Forelimb muscle (tissue), 1 donor: ENCODE results near the gene KRTAP10-7. TPM values are rescaled to one million over a fixed set of nuclear protein-coding genes. Genes with fewer than 3 reads are reported as not detected.
"Not testable (repeated sequence)": the region's sequence is repeated elsewhere in the genome, so short reads cannot be mapped to it uniquely, and the experiment has no call there.

Experiments used
- DNase-seq: peaks from one replicate; pipeline ENCODE4 v3.0.0-alpha.2; 2013; ENCODE audit warnings: low read depth
- polyA plus RNA-seq: library from polyadenylated mRNA; unstranded; fragments of 120-200 nt; gene quantifications from one replicate; pipeline ENCODE4 v1.2.1, GENCODE V29; 2013; ENCODE audit not compliant: insufficient read length

The KRTAP10-7 gene
- polyA plus RNA-seq, 1 donor = not detected

DNA sequence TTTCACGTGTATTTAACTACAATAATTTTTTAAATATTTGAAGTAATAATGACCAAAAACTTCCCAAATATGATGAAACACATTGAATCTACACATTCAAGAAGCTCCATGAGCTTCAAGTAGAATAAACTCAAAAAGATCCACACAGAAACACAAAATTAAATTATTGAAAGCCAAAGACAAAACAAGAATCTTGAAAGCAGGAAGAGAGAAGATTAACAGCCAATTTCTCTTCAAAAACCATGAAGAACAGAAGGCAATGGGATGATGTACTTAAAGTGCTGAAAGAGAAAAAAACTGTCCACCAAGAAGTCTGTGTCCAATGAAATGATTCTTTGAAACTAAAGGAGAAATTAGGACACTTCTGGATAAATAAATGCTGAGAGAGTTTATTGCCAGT, 31.7 kb downstream of the KRTAP10-7 start:
- DNase-seq = no peak

DNA sequence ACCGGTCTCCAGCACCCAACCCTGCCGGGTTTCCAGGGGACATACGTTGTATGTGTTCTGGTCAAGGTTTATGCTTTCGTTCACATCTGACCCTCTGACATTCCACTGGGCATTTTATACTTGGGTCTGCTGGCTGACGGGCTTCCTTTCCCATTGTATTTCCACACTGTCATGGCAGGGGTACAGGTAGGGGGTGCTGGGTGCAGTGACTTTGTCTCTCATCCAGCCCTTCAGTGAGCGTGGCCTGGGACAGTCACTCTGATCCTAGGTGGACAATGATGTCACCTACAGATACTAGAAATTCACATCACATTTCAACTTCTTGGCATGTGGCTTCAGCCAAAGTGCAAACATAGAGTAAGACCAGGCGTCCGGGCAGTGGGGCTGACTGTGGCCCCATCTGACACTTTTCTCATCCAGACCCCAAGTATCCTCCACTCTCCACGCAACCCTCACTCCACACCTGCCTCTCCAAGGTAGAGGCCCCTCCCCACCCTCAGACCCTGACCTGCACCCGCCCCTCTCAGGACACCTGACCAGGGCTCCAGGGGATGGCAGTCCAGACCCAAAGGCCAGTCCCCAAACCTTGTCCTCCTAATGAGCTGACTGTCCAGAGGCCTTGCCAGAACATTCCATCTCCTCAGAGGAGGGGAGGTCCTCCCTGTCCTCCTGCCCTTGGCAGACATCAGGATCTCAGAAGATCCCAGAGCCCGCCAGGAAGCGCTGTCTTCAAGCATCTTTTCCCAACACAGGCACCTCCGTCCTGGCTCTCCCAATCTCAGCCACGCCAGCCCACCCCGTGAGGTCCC, 36.0 kb downstream of the KRTAP10-7 start:
- no peak for DNase-seq

DNA sequence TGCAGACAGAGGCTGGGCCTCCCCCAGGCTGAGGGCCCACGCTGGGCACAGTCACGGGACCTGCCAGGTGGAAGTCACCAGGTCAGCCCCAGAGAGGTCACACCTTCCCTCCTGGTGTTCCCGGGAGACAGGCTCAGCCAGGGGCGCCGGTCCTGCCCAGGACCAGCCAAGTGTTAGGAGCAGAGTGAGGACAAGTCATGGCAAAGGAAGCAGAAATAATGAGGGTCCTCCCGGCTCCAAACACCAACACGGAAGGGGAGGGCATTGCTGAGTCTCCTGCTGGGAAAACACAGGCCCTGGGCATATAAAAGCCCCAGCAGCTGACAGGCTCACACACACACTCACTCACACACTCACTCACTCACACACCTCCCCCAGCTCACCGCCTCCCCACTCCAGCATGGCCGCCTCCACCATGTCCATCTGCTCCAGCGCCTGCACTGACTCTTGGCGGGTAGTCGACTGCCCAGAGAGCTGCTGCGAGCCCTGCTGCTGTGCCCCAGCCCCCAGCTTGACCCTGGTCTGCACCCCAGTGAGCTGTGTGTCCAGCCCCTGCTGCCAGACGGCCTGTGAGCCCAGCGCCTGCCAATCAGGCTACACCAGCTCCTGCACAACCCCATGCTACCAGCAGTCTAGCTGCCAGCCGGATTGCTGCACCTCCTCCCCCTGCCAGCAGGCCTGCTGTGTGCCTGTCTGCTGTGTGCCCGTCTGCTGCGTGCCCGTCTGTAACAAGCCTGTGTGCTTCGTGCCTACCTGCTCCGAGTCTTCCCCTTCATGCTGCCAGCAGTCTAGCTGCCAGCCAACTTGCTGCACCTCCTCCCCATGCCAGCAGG, 36.8 kb downstream of the KRTAP10-7 start, which contains the start of gene KRTAP10-10:
TSS of gene KRTAP10-10 (plus strand) at position 339 of the 833 bp plus-strand sequence. CDS start at position 401, 62 bp downstream.
- no peak for DNase-seq

- DNase-seq = not testable (repeated sequence)
Observed at GRCh38 chr21:44637851-44638348, 37.5 kb downstream of the KRTAP10-7 start.

DNA sequence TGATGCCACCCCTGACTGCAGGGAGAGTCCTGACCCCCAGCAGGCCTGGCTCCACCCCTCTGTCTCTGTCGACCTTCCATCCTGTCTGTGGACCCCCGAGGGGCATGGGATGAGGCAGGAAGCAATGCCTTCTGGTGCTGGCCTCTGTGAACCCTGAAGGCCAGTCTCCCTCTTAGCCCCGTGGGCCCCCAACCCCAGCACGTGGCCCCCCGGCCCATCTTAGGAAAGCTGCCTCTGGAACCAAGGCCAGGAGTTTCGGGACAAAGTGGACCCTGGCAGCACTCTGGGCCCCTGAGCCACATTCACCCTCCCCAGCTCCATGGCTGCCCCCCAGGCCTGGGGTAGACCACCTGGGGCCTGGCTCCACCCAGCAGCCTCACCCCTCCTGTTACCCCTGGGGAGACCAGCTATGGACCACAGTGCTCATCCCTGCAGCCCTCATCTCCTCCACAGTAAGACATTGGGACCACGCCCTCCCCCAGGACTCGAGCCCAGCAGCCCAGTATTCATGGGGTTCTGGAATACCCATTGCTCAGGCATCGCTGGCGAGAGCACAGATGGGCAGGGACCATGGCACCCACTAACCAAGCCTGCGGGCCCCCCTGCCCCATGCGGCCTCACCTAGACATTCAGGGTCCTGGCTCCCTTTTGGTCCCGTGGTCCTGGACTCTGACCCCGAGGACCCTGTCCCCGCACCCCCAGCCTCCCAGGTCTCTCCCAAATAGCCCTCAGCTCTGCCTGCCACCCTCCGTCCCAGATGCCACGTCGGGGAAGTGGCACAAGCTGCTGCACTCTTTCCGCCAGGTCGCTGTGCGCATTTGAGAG, 38.3 kb downstream of the KRTAP10-7 start:
- DNase-seq = not testable (repeated sequence)

- DNase-seq = no peak
Observed at GRCh38 chr21:44639331-44639655, 38.9 kb downstream of the KRTAP10-7 start.

DNA sequence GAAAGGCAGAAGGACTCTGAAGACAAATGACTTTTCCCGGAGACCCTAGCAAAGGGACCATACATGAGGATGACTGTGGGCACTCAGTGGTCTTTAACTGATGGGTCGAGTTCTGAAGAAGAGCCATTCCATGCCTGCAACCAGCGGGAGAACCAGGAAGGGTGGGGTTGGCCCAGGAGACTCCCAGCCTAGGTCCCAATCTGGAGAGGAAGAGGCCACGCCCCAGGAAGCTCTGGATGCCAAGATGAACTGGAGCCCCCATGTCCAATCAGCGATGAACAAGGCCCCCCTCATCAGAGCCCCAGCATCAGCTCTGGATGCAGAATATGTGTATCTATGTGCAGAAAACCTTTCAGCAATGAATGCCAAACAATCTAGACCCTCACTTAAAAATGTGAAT, 40.4 kb downstream of the KRTAP10-7 start:
- no peak for DNase-seq

- DNase-seq = no peak
Observed at GRCh38 chr21:44643741-44644310, 43.4 kb downstream of the KRTAP10-7 start.

DNA sequence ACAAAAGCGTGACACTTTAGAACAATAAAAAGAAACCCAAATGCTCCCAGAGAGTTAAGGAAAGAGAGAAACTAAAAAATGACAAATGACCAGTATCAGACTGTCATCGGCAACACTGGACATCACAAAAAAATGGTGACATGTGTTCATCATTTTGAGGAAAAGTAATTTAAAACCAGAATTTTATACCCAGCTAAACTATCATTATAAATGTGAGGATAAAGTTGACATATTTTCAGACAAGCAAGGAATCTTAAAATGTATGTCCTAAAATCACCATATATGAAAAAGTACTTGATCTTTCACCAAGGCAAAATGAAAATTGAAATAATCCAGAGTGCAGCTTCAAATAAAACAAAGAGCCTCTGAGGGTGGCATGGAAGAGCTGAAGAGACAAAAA, 44.5 kb downstream of the KRTAP10-7 start:
- no peak for DNase-seq

GRCh38 chr21:44646366-44647221, 46.2 kb downstream of the KRTAP10-7 start, which contains the start of gene KRTAP10-11:
KRTAP10-11 (plus strand) TSS chr21:44646414; CDS start chr21:44646459, 45 bp downstream.
- DNase-seq = not testable (repeated sequence)

DNA sequence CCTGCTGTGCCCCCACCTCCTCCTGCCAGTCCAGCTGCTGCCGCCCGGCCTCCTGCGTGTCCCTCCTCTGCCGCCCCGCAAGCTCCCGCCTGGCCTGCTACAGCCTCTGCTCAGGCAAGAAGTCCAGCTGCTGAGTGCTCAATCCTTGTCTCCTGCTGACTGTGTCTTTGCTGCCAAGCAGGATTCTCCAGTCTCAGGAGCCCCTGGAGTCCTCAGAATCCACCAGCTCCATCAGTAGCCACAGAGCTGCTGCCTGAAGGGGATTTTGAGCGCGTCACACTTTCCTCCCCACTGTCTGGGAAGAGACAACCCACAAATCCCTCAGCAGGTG, 46.8 kb downstream of the KRTAP10-7 start:
- DNase-seq = no peak

DNA sequence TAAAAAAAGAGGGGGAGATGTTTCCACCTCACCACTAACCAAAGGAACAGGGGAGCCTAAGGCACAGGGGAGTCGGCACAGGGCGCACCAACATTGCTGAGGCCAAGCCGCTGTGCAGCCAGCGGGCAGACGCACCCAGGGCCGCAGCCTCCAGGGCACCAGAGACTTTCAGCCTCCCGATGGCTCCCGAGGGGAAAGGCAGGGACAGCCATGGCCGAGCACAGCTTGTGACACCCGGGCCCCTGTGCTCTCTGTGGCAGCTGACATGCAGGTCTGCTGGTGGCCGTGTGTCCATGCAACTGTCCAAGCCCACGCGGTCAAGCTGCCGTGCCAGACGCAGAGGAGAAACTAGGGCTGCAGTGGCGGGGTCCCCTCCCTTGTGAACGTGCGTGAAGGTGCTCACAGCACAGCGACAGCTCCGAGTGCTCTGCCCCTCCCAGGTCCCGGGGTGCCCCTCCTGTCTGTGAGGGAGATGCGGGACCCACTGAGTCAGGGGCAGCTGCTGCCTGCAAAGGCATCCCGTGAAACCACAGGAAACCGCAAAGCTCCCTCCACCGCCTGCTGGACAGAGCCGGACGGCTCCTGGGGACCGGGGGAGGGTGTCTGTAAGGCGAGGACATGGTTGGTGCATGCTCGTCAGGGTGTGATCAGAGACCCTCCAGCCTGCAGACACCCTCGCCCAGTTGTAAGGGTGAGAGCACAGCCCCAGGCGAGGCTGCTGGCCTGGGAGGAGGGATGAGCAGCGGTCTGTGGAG, 48.3 kb downstream of the KRTAP10-7 start:
- no peak for DNase-seq

- no peak for DNase-seq
Observed at GRCh38 chr21:44649521-44650100, 49.2 kb downstream of the KRTAP10-7 start.

GRCh38 chr21:44650265-44650972, 50.0 kb downstream of the KRTAP10-7 start:
- no peak for DNase-seq

- DNase-seq = no peak
Observed at GRCh38 chr21:44650973-44651675, 50.7 kb downstream of the KRTAP10-7 start.
